K562 (cell line): ENCODE measurements around the gene BRAP. TPM values are rescaled to one million over a fixed set of nuclear protein-coding genes. Genes with fewer than 3 reads are reported as not detected.

ENCODE experiments used
- ATAC-seq: fragments of 200-7000 bp; cut with Tn5 transposase; 3 replicates; pipeline ENCODE4 v1.9.1; 2020; ENCODE audit warnings: moderate library complexity
- BruUV-seq: library from RNA; stranded (reverse); fragments of 400-500 nt; replicated peaks from 2 replicates; lab custom pipeline; 2021; lab: Mats Ljungman, UMichigan
- CTCF ChIA-PET: fragments of 300-600 bp; formaldehyde crosslinking; extraction: SDS; loops from one replicate; lab custom pipeline; 2021; ENCODE audit warnings: low intra/inter-chr PET ratio; lab: Yijun Ruan, JAX
- POLR2A ChIA-PET: fragments of 300-600, 350-650 bp; sonication (Branson Sonifier 250); formaldehyde crosslinking; extraction: SDS; loops from one replicate; lab custom pipeline; 2021; ENCODE audit warnings: antibody characterized with exemption, inconsistent platforms; lab: Yijun Ruan, JAX
- DNase-seq, 4 experiments: peaks; one replicate each; pipeline versions ENCODE4 v3.0.0 to v3.0.0-alpha.2; 2011 to 2018; ENCODE audit warnings: low spot score in 3 of 4, mixed read lengths in 3 of 4; ENCODE audit errors: extremely low read depth in 1 of 4
- FAIRE-seq: peaks from 2 replicates; lab custom pipeline; 2011; peaks lifted over from hg19 to GRCh38; lab: Jason Lieb, UNC
- H2AFZ ChIP-seq: 2 replicates; pipeline ENCODE4 v1.6.0; 2011; ENCODE audit warnings: low read depth, low read length, control low read depth, inconsistent platforms
- H3K27ac ChIP-seq: fragments of 200-600 bp; 3 replicates; pipeline ENCODE4 v1.8.0; 2011; ENCODE audit warnings: low read depth, mild to moderate bottlenecking, control low read depth, inconsistent platforms, low read length, moderate library complexity, mixed read lengths; ENCODE audit errors: extremely low read depth
- H3K27me3 ChIP-seq, 2 experiments: fragments of 300-600 bp in 1 of 2; 2 replicates in 1 of 2; 3 replicates in 1 of 2; pipeline versions ENCODE4 v1.6.0 to v1.8.0; 2011; ENCODE audit warnings: inconsistent platforms in 2 of 2, low read length in 2 of 2, mild to moderate bottlenecking in 1 of 2, mixed read lengths in 1 of 2, moderate library complexity in 1 of 2; ENCODE audit not compliant: control insufficient read depth in 2 of 2, insufficient read depth in 2 of 2
- H3K36me3 ChIP-seq: fragments of 300-600 bp; 3 replicates; pipeline ENCODE4 v1.8.0; 2011; ENCODE audit warnings: mild to moderate bottlenecking, low read length, inconsistent platforms; ENCODE audit not compliant: control insufficient read depth, insufficient read depth
- H3K4me1 ChIP-seq, 2 experiments: fragments of 200-600 bp in 1 of 2; replicated peaks in 1 of 2; 2 replicates in 1 of 2; 3 replicates in 1 of 2; pipeline versions ENCODE4 v1.5.1 to v1.8.0; 2011; ENCODE audit warnings: inconsistent platforms in 2 of 2, low read length in 2 of 2, mild to moderate bottlenecking in 1 of 2, mixed read lengths in 1 of 2, moderate library complexity in 1 of 2; ENCODE audit not compliant: control insufficient read depth in 2 of 2, insufficient read depth in 2 of 2
- H3K4me2 ChIP-seq: 2 replicates; pipeline ENCODE4 v1.6.1; 2011; ENCODE audit warnings: low read length, control low read depth, inconsistent platforms, mixed read lengths; ENCODE audit not compliant: insufficient read depth
- H3K4me3 ChIP-seq: fragments of 200-600 bp; sonication (generic), shearing (Covaris generic); 2 replicates; pipeline ENCODE4 v1.5.1; 2016; ENCODE audit warnings: control low read depth, inconsistent platforms
- H3K79me2 ChIP-seq: fragments of 200-600 bp; 3 replicates; pipeline ENCODE4 v1.8.0; 2011; ENCODE audit warnings: low read length, inconsistent platforms; ENCODE audit not compliant: control insufficient read depth, insufficient read depth
- H3K9ac ChIP-seq, 2 experiments: 2 replicates each; pipeline versions ENCODE4 v1.6.0 to v1.6.1; 2011; ENCODE audit warnings: low read depth in 2 of 2, low read length in 2 of 2, control low read depth in 1 of 2, inconsistent platforms in 1 of 2, mild to moderate bottlenecking in 1 of 2, mixed read lengths in 1 of 2; ENCODE audit not compliant: insufficient read depth in 1 of 2
- H3K9me1 ChIP-seq: one replicate; pipeline ENCODE4 v1.6.0; 2011; ENCODE audit warnings: inconsistent platforms, mild to moderate bottlenecking, low read length, moderate library complexity; ENCODE audit not compliant: control insufficient read depth, insufficient read depth
- H3K9me3 ChIP-seq: replicated peaks from 2 replicates; pipeline ENCODE4 v1.5.1; 2011; ENCODE audit warnings: low read depth, low read length, inconsistent platforms; ENCODE audit not compliant: control insufficient read depth, insufficient read depth
- H4K20me1 ChIP-seq: replicated peaks from 2 replicates; pipeline ENCODE4 v1.6.1; 2011; ENCODE audit warnings: low read length, inconsistent platforms, mixed read lengths; ENCODE audit not compliant: control insufficient read depth, insufficient read depth
- AFF4 ChIP-seq: sonication (generic); formaldehyde crosslinking; IDR thresholded peaks from 2 replicates; pipeline ENCODE4 v1.8.0; 2023; ENCODE audit warnings: mild to moderate bottlenecking, missing genetic modification reagents
- CC2D1A ChIP-seq: fragments of 450-650 bp; IDR thresholded peaks from 2 replicates; pipeline ENCODE4 v1.6.1; 2017; ENCODE audit warnings: mild to moderate bottlenecking
- MITF ChIP-seq: IDR thresholded peaks from 2 replicates; pipeline ENCODE4 v1.6.1; 2014; ENCODE audit warnings: antibody characterized with exemption
- NCOR1 ChIP-seq: fragments of 450-650 bp; IDR thresholded peaks from 2 replicates; pipeline ENCODE4 v1.6.1; 2016; ENCODE audit warnings: mild to moderate bottlenecking, moderate library complexity
- NR3C1 ChIP-seq: sonication (generic); formaldehyde crosslinking; IDR thresholded peaks from 2 replicates; pipeline ENCODE4 v1.8.1; 2022; ENCODE audit warnings: missing genetic modification reagents
- TEAD1 ChIP-seq, 2 experiments: fragments of 450-650 bp in 1 of 2; sonication (generic) in 1 of 2; formaldehyde crosslinking; IDR thresholded peaks; 2 replicates each; pipeline versions ENCODE4 v1.4.0 to v1.8.0; 2020 to 2022; ENCODE audit warnings: mild to moderate bottlenecking in 2 of 2, missing genetic modification reagents in 1 of 2
- ZFP91 ChIP-seq: sonication (generic); formaldehyde crosslinking; IDR thresholded peaks from 2 replicates; pipeline ENCODE4 v1.8.0; 2022; ENCODE audit warnings: mild to moderate bottlenecking, missing genetic modification reagents
- ZNF77 ChIP-seq: fragments of 250-450 bp; sonication (Bioruptor Pico); IDR thresholded peaks from 2 replicates; pipeline ENCODE4 v1.5.0; 2020
- ZNF780A ChIP-seq: fragments of 250-450 bp; sonication (Bioruptor Pico); IDR thresholded peaks from 2 replicates; pipeline ENCODE4 v1.5.0; 2021; ENCODE audit warnings: mild to moderate bottlenecking
- ZSCAN29 ChIP-seq: fragments of 450-650 bp; IDR thresholded peaks from 2 replicates; pipeline ENCODE4 v1.6.1; 2017
- WGBS: fragments of 100-300 bp; shearing (Covaris generic); methylation state at CpG from one replicate; pipeline ENCODE4 v1.1.6; 2016; ENCODE audit warnings: low coverage, mixed read lengths; ENCODE audit not compliant: insufficient coverage; ENCODE audit errors: missing lambda C conversion rate; 5-methylcytosine and 5-hydroxymethylcytosine counted together
- in situ Hi-C: fragments of 300-500 bp; cut with MboI; formaldehyde crosslinking; loops from 4 replicates; pipeline ENCODE4 v1.15.0; 2018; ENCODE audit warnings: inconsistent platforms, mixed read lengths
- intact Hi-C: fragments of 100-400 bp; cut with micrococcal nuclease; formaldehyde crosslinking; loops from 2 replicates; pipeline ENCODE4 v1.14.2; 2022
- polyA plus RNA-seq, 8 experiments: library from polyadenylated mRNA; depleted of rRNA in 4 of 8; stranded (reverse) in 5 of 8; unstranded in 3 of 8; fragments of >200 nt; fragmentation: Nextera tagmentation in 2 of 8; fragmentation: Illumina TruSeq in 1 of 8; extraction: Ambion mirVana in 2 of 8; extraction: Trizol in 1 of 8; gene quantifications; 2 replicates each; pipeline versions ENCODE4 v1.2.1 to v1.2.3, GENCODE V29; 2011 to 2014; ENCODE audit warnings: inconsistent platforms in 1 of 8, missing spikeins in 1 of 8
- total RNA-seq, 7 experiments: library from RNA; depleted of rRNA in 6 of 7; stranded (reverse); fragments of >200 nt in 6 of 7; fragmentation: Illumina TruSeq in 2 of 7; extraction: Trizol in 2 of 7; gene quantifications; 2 replicates each; pipeline versions ENCODE4 v1.2.1 to v1.2.3, GENCODE V29; 2011 to 2021; ENCODE audit warnings: low replicate concordance in 1 of 7

Gene BRAP
- total and polyA plus RNA-seq, 9 of the 15 experiments (the other 6 are each of a cell fraction or from before 2014, with no cell fraction given): 2.2 to 32.6 (median 27.5) TPM

- Histone ChIP-seq H3K9me3 (no peaks in the 10 kb centered on the region), H3K27ac (no peak overlapping the region), H3K9ac (no peak overlapping the region), H3K4me2 (no peak overlapping the region), H3K36me3 (peaks cover 14% of the 10 kb centered on the region; the same call in 2 of the 3 replicates), H4K20me1 (no peaks in the 10 kb centered on the region), H3K9me1 (no peaks in the 10 kb centered on the region), H3K79me2 (peaks cover 12% of the 10 kb centered on the region), H2AFZ (no peak overlapping the region), H3K4me3 (no peak overlapping the region), H3K4me1 (peaks cover 3 to 9% of the 10 kb centered on the region in 2 experiments; a peak in 3 of 5 replicates), H3K27me3 (no peaks in the 10 kb centered on the region)
- CTCF ChIA-PET: no interaction called here
- intact Hi-C loops: no loop called here
- WGBS: 75% methylated on average over 3 of the region's 3 CpGs
- ATAC-seq (no peak), FAIRE-seq (no peak), DNase-seq (no peak)
- no TSS peak for BruUV-seq
- TF ChIP-seq NR3C1 (no peak), ZNF780A (CRISPR knock-in tag) (no peak), CC2D1A (no peak), ZSCAN29 (no peak), ZNF77 (no peak), NCOR1 (no peak)
- in situ Hi-C loops: no loop called here
- POLR2A ChIA-PET: no interaction called here
These were observed 5.5 kb upstream of the BRAP start for GRCh38 chr12:111691262-111691661.

GRCh38 chr12:111687952-111688351 lies 2.2 kb upstream of the BRAP start:
- no peak overlapping the region for H3K9ac ChIP-seq
- in situ Hi-C loops (loop anchor here (5.0 kb wide), 1 partner anchor 54 kb away; no protein-coding TSS in a partner anchor), intact Hi-C loops (loop anchor here (1.0 to 10.0 kb wide), 5 partner anchors 53 to 353 kb away; partner anchors contain the start of gene SH2B3)
- no peaks in the 10 kb centered on the region for H3K9me1 ChIP-seq
- ATAC-seq (no peak), DNase-seq (no peak), FAIRE-seq (no peak)
- 81% methylated on average over 10 of the region's 10 CpGs for WGBS
- peaks cover 13 to 15% of the 10 kb centered on the region in 2 experiments; a peak in 4 of 5 replicates for H3K4me1 ChIP-seq
- no peak overlapping the region for H3K27ac ChIP-seq
- ChIA-PET CTCF (no interaction called here), POLR2A (no interaction called here)
- no peak overlapping the region for H3K4me2 ChIP-seq
- H3K27me3 ChIP-seq: no peaks in the 10 kb centered on the region
- no peaks in the 10 kb centered on the region; the same call in 1 of the 2 replicates for H4K20me1 ChIP-seq
- no peak overlapping the region for H3K4me3 ChIP-seq
- peaks cover 42% of the 10 kb centered on the region for H3K79me2 ChIP-seq
- no peaks in the 10 kb centered on the region for H3K9me3 ChIP-seq
- BruUV-seq: no TSS peak
- no peak overlapping the region for H2AFZ ChIP-seq
- peaks cover 10% of the 10 kb centered on the region; the same call in 1 of the 3 replicates for H3K36me3 ChIP-seq
- TF ChIP-seq MITF: no peak
- no peak for TF ChIP-seq TEAD1 (CRISPR knock-in tag; IDR thresholded peaks at IDR 0.05)
- no peak for TF ChIP-seq AFF4 (CRISPR knock-in tag)
- no peak for TF ChIP-seq ZFP91
- no peak for TF ChIP-seq CC2D1A
